ENCODE data around the gene KIF19.
A peak's percentile ranks its signal among the peaks of the same experiment; 100 is the strongest.

KIF19 gene

DNA sequence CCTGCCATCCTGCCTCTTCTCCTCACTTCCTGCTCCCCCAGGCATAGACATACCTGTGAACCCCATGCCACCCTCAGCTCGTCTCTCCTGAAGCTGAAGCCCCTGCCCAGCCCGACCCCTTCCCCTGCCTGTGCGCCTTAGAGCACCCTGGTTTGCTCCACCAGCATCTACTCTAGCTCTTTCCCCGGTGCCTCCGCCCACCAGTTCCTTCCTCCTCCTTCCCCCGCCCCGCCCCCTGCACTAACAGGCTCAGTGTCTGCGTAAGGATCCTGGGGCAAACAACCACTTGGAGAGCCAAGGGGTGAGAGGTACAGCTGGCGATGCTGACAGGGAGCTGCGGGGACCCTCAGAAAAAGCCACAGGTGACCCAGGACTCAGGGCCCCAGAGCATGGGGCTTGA lies 43.2 kb downstream of the KIF19 start:
- Histone ChIP-seq H3K4me3 (replicated peaks; ENCODE audit: insufficient read depth, low read length) (no peak overlapping the region), H3K27me3 (ENCODE audit: insufficient read depth, poor library complexity, severe bottlenecking) (no peaks in the 10 kb centered on the region), H3K27ac (replicated peaks) (no peak overlapping the region)
- DNase-seq (ENCODE audit: low read depth in 1 of 2, low spot score in 1 of 2) = peak in 1 of 2 experiments; percentile 80
- TF ChIP-seq SPI1 (IDR thresholded peaks at IDR 0.05; ENCODE audit: borderline replicate concordance, low read depth) = no peak
- TF ChIP-seq, protein P1, sequence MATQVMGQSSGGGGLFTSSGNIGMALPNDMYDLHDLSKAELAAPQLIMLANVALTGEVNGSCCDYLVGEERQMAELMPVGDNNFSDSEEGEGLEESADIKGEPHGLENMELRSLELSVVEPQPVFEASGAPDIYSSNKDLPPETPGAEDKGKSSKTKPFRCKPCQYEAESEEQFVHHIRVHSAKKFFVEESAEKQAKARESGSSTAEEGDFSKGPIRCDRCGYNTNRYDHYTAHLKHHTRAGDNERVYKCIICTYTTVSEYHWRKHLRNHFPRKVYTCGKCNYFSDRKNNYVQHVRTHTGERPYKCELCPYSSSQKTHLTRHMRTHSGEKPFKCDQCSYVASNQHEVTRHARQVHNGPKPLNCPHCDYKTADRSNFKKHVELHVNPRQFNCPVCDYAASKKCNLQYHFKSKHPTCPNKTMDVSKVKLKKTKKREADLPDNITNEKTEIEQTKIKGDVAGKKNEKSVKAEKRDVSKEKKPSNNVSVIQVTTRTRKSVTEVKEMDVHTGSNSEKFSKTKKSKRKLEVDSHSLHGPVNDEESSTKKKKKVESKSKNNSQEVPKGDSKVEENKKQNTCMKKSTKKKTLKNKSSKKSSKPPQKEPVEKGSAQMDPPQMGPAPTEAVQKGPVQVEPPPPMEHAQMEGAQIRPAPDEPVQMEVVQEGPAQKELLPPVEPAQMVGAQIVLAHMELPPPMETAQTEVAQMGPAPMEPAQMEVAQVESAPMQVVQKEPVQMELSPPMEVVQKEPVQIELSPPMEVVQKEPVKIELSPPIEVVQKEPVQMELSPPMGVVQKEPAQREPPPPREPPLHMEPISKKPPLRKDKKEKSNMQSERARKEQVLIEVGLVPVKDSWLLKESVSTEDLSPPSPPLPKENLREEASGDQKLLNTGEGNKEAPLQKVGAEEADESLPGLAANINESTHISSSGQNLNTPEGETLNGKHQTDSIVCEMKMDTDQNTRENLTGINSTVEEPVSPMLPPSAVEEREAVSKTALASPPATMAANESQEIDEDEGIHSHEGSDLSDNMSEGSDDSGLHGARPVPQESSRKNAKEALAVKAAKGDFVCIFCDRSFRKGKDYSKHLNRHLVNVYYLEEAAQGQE (IDR thresholded peaks at IDR 0.05; ENCODE audit: insufficient replicate concordance, low read depth) = no peak
- TF ChIP-seq, protein P2, sequence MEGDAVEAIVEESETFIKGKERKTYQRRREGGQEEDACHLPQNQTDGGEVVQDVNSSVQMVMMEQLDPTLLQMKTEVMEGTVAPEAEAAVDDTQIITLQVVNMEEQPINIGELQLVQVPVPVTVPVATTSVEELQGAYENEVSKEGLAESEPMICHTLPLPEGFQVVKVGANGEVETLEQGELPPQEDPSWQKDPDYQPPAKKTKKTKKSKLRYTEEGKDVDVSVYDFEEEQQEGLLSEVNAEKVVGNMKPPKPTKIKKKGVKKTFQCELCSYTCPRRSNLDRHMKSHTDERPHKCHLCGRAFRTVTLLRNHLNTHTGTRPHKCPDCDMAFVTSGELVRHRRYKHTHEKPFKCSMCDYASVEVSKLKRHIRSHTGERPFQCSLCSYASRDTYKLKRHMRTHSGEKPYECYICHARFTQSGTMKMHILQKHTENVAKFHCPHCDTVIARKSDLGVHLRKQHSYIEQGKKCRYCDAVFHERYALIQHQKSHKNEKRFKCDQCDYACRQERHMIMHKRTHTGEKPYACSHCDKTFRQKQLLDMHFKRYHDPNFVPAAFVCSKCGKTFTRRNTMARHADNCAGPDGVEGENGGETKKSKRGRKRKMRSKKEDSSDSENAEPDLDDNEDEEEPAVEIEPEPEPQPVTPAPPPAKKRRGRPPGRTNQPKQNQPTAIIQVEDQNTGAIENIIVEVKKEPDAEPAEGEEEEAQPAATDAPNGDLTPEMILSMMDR (IDR thresholded peaks at IDR 0.05; ENCODE audit: insufficient read depth, low read length) = no peak
- no peak for TF ChIP-seq POLR2AphosphoS5 (IDR thresholded peaks at IDR 0.05; ENCODE audit: low read depth)
- TF ChIP-seq GABPA (IDR thresholded peaks at IDR 0.05; ENCODE audit: low read depth) = no peak

DNA sequence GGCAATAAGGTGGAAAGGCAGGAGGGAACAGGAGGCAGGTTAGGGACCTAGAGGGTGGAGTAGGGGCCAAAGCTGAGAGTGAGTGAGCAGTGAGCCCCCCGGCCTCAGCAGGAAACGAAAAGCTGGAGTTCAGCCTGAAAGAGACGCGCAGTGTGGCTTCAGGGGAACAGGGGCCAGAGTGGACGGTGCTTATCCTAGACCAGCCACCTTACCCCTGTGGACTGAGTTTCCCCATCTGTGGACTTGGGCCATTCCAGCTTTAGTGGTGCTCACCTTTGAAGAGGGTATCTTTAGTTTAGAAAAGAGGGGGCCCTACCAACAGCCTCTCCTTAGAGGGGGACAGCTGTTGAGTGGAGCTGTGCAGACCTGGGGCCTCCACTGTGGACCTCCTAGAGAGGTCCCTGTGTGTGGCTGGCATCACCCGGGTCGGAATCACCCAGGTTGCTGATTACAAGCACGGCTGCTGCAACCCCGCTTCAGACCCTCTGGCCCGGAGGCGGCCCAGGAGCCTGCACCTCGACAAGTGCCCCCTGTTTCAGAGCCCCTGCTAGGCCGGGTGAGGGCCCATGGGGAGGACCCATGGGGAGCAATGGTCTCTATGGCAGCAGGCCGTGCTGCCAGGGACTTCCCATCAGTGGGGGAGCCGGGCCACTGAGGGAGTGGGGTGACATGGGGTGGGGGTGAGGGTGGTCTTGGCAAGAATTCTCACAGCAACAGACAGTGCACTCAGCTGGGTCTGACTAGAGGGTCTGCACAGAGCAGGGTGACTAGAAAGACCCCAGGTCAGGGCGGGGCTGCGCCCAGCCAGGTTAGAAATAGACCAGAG lies 43.9 kb downstream of the KIF19 start:
- no peak for TF ChIP-seq GABPA (IDR thresholded peaks at IDR 0.05; ENCODE audit: low read depth)
- TF ChIP-seq POLR2AphosphoS5 (IDR thresholded peaks at IDR 0.05; ENCODE audit: low read depth) = no peak
- no peak for TF ChIP-seq SPI1 (IDR thresholded peaks at IDR 0.05; ENCODE audit: borderline replicate concordance, low read depth)
- TF ChIP-seq, protein P2 (IDR thresholded peaks at IDR 0.05; ENCODE audit: insufficient read depth, low read length) = no peak
- TF ChIP-seq, protein P1 (IDR thresholded peaks at IDR 0.05; ENCODE audit: insufficient replicate concordance, low read depth) = no peak
- no peaks in the 10 kb centered on the region for H3K27me3 ChIP-seq (ENCODE audit: insufficient read depth, poor library complexity, severe bottlenecking)
- no peak for DNase-seq (ENCODE audit: low read depth in 1 of 2, low spot score in 1 of 2)
- no peak overlapping the region for H3K4me3 ChIP-seq (replicated peaks; ENCODE audit: insufficient read depth, low read length)
- H3K27ac ChIP-seq (replicated peaks) = no peak overlapping the region

DNA sequence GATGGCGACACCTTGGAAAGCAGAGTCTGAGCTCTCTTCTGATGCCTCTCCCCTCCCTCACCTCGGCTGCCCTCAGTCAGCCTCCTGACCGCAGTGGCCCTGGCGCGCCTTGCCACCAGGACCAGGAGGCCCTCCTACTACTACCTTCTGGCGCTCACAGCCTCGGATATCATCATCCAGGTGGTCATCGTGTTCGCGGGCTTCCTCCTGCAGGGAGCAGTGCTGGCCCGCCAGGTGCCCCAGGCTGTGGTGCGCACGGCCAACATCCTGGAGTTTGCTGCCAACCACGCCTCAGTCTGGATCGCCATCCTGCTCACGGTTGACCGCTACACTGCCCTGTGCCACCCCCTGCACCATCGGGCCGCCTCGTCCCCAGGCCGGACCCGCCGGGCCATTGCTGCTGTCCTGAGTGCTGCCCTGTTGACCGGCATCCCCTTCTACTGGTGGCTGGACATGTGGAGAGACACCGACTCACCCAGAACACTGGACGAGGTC lies 45.7 kb downstream of the KIF19 start:
- H3K4me3 ChIP-seq (replicated peaks; ENCODE audit: insufficient read depth, low read length) = no peak overlapping the region
- no peaks in the 10 kb centered on the region for H3K27me3 ChIP-seq (ENCODE audit: insufficient read depth, poor library complexity, severe bottlenecking)
- no peak for TF ChIP-seq SPI1 (IDR thresholded peaks at IDR 0.05; ENCODE audit: borderline replicate concordance, low read depth)
- no peak for TF ChIP-seq GABPA (IDR thresholded peaks at IDR 0.05; ENCODE audit: low read depth)
- TF ChIP-seq, protein P2 (IDR thresholded peaks at IDR 0.05; ENCODE audit: insufficient read depth, low read length) = no peak
- TF ChIP-seq POLR2AphosphoS5 (IDR thresholded peaks at IDR 0.05; ENCODE audit: low read depth) = no peak
- TF ChIP-seq, protein P1 (IDR thresholded peaks at IDR 0.05; ENCODE audit: insufficient replicate concordance, low read depth) = no peak

More for the DNA sequence above, 45.7 kb downstream of the KIF19 start:
- no peak for DNase-seq (ENCODE audit: low read depth in 1 of 2, low spot score in 1 of 2)
- H3K27ac ChIP-seq (replicated peaks) = no peak overlapping the region
